Measurements from ENCODE around the gene MTSS2. TPM values are rescaled to one million over a fixed set of nuclear protein-coding genes. Genes with fewer than 3 reads are reported as not detected.

MTSS2 gene
- total and polyA plus RNA-seq, 8 donors = 5.8 to 50.7 (median 21.2) TPM

DNA sequence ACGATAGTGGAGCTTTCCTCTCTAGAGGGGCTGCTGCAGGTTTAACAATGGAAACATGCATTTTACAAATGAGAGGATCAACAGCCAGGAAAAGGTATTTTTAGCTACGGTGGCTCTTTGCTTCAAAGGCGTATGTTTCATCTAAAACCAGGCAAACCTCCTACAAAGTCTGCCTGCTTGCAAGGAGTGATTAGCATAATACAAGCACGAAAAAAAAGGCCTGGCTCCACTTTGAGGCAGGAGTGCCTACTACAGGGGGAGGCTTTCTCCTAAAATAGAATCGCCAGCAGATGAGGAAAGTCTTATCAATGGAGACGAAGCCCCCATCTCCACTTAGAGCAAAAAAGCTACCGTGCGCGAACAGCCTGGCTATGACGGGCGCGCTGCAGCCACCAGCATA is 27.1 kb upstream of the MTSS2 start:
- TF ChIP-seq EP300 (IDR thresholded peaks at IDR 0.05) (no peak), POLR2A (IDR thresholded peaks at IDR 0.05) (no peak), POLR2AphosphoS5 (IDR thresholded peaks at IDR 0.05) (no peak)
- TF ChIP-seq, protein P1, sequence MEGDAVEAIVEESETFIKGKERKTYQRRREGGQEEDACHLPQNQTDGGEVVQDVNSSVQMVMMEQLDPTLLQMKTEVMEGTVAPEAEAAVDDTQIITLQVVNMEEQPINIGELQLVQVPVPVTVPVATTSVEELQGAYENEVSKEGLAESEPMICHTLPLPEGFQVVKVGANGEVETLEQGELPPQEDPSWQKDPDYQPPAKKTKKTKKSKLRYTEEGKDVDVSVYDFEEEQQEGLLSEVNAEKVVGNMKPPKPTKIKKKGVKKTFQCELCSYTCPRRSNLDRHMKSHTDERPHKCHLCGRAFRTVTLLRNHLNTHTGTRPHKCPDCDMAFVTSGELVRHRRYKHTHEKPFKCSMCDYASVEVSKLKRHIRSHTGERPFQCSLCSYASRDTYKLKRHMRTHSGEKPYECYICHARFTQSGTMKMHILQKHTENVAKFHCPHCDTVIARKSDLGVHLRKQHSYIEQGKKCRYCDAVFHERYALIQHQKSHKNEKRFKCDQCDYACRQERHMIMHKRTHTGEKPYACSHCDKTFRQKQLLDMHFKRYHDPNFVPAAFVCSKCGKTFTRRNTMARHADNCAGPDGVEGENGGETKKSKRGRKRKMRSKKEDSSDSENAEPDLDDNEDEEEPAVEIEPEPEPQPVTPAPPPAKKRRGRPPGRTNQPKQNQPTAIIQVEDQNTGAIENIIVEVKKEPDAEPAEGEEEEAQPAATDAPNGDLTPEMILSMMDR (IDR thresholded peaks at IDR 0.05) = no peak
- peak overlapping the region in 2 of 5 donors; percentile 89 for H3K27ac ChIP-seq
- H3K27me3 ChIP-seq = no peaks in the 10 kb centered on the region
- intact Hi-C loops (cut with DNase I; ENCODE audit: low total_unique reads) = no loop called here
- no peak overlapping the region for H3K4me3 ChIP-seq
- H3K4me1 ChIP-seq = peaks cover 25 to 82% (median 50%) of the 10 kb centered on the region in 4 donors
- no peaks in the 10 kb centered on the region for H3K9me3 ChIP-seq
- H3K36me3 ChIP-seq = peaks cover 0 to 22% (median 7%) of the 10 kb centered on the region in 4 donors
- WGBS, 5 donors = 83 to 95% (median 91%) methylated on average over 12 of the region's 12 CpGs
- no peak for DNase-seq

DNA sequence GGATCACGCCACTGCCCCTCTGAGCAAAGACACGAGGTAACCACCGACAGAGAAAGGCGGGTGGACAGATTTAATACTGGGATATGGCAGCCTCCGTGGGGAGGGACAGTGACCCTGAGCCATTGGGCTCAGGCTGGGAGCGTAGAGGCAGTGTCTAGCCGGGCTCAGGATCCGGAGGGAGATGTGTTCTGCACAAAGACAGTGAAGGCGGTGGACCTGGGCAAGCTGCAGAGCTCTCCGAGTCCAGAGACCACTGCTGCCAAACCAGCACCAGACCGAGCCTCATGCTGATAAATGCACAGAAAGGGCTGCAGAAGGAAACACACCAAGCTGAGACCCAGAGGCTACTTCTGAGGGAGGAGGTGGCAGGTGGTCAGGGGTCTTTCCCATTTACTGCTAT is 26.5 kb upstream of the MTSS2 start:
- peaks cover 0 to 21% (median 7%) of the 10 kb centered on the region in 4 donors for H3K36me3 ChIP-seq
- TF ChIP-seq POLR2A (IDR thresholded peaks at IDR 0.05) (no peak), EP300 (IDR thresholded peaks at IDR 0.05) (no peak), POLR2AphosphoS5 (IDR thresholded peaks at IDR 0.05) (no peak)
- TF ChIP-seq, protein P1 (IDR thresholded peaks at IDR 0.05) = no peak
- WGBS, 5 donors = 84 to 93% (median 90%) methylated on average over 4 to 11 of the region's 11 CpGs
- H3K4me1 ChIP-seq = peaks cover 25 to 87% (median 53%) of the 10 kb centered on the region in 4 donors
- peak overlapping the region in 2 of 5 donors; percentile 29 to 89 for H3K27ac ChIP-seq
- intact Hi-C loops (cut with DNase I; ENCODE audit: low total_unique reads) = no loop called here
- H3K4me3 ChIP-seq = no peak overlapping the region
- no peaks in the 10 kb centered on the region for H3K9me3 ChIP-seq
- no peak for DNase-seq
- no peaks in the 10 kb centered on the region for H3K27me3 ChIP-seq

DNA sequence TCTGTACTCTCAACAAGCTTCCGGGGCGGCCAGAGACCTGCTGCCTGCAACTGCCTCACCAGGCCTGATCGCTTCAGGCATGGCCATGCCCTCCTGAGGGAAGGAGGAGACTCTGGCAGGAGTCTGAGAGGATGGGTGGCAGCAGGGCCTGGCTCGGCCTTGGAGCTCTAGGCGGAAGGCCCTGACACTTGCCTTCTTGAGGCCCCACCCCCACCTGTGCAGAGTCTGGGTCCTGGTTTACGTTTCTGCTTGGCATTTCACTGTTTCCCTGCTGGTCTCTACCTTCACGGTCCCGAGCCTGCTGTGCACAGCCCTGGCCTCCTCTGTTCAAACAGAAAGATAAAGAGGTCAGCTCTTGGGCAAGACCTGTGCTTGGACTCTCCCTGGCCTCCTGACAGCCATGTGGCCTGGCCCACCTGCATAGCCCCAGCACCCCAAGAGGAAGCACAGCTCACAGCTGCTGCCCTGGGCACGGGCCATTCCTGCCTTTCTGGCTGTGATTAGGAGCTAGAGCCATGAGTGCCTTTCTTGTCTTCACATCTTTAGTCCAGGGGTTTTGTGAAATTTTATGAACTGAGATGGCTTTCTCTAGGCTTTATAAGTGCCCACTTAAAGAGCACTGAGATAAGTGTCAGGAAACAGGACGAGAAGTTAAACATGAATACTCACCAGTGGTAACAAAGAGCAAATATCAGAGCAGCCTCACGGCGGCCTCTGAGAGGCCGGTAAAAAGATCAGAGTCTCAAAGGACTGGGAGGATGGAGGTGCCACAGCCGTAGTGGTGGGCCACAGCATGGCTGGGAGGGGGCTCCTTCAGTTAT is 25.6 kb upstream of the MTSS2 start:
- WGBS, 5 donors = 67 to 83% (median 78%) methylated on average over 10 to 14 of the region's 14 CpGs
- Histone ChIP-seq H3K4me3 (no peak overlapping the region), H3K9me3 (no peaks in the 10 kb centered on the region), H3K27ac (peak overlapping the region in 2 of 5 donors; percentile 29 to 89), H3K4me1 (peaks cover 30 to 88% (median 57%) of the 10 kb centered on the region in 4 donors), H3K36me3 (peaks cover 0 to 14% (median 7%) of the 10 kb centered on the region in 4 donors), H3K27me3 (no peaks in the 10 kb centered on the region)
- TF ChIP-seq, protein P1 (IDR thresholded peaks at IDR 0.05) = no peak
- TF ChIP-seq EP300 (IDR thresholded peaks at IDR 0.05) (no peak), POLR2AphosphoS5 (IDR thresholded peaks at IDR 0.05) (no peak)
- no peak for DNase-seq
- intact Hi-C loops (cut with DNase I; ENCODE audit: low total_unique reads) = no loop called here

DNA sequence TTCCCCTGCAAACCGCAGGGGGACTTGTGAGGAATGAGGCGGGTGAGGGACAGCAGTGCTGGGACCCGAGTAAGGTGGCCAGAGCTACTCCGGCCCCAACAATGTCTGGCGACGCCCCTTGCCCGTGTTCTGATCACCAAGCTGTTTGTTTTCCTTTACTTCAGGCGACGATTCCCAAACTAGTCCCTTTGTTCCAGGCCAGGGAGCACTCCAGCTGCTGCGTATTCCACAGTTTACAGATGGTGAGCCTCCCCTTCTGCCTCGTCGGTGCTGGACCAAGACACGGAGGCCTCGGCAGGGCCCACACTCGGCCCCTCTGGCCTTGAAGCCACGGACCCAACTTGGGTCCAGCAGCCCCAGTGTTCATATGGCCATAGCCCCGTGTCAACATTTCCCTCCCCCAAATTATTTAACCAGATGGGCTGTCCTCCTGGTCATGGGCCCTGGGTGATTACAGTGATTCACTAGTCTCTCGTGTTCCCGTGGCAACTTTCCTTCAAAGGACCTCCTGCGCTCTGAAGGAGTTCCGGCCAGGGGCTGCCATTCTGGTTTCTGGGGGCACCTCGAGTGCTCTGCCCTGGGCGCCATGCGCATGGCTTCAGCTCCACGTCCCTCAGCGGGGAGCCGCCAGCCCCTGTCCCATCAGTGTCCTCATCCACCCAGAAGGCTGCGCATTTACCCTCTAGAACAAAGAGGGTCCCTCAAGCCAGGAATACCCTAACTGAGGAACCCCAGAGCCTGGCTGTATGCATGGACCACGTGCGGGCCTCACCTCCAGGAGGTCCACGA is 24.8 kb upstream of the MTSS2 start:
- 85 to 91% (median 89%) methylated on average over 30 to 31 of the region's 31 CpGs for WGBS, 5 donors
- Histone ChIP-seq H3K36me3 (peaks cover 0 to 14% (median 7%) of the 10 kb centered on the region in 4 donors), H3K4me1 (peaks cover 22 to 86% (median 53%) of the 10 kb centered on the region in 4 donors), H3K4me3 (no peak overlapping the region), H3K27ac (peak overlapping the region in 1 of 5 donors; percentile 95), H3K27me3 (no peaks in the 10 kb centered on the region), H3K9me3 (no peaks in the 10 kb centered on the region)
- TF ChIP-seq POLR2AphosphoS5 (IDR thresholded peaks at IDR 0.05) (no peak), POLR2A (IDR thresholded peaks at IDR 0.05) (no peak), EP300 (IDR thresholded peaks at IDR 0.05) (no peak)
- TF ChIP-seq, protein P1 (IDR thresholded peaks at IDR 0.05) = no peak
- intact Hi-C loops (cut with DNase I; ENCODE audit: low total_unique reads) = no loop called here
- DNase-seq = no peak

Data from stomach (tissue), 9 donors.